GM12878 (cell line): ENCODE data around the gene KCTD6. TPM values are rescaled to one million over a fixed set of nuclear protein-coding genes. Genes with fewer than 3 reads are reported as not detected.
"Not testable (repeated sequence)": the region's sequence is repeated elsewhere in the genome, so short reads cannot be mapped to it uniquely, and the experiment has no call there.

Experiments used
- ATAC-seq: fragments of 200-7000 bp; cut with Tn5 transposase; 3 replicates; pipeline ENCODE4 v1.9.1; 2020; ENCODE audit warnings: mild to moderate bottlenecking, moderate library complexity
- BruUV-seq: library from RNA; stranded (reverse); fragments of 400-500 nt; replicated peaks from 2 replicates; lab custom pipeline; 2021; lab: Mats Ljungman, UMichigan
- CTCF ChIA-PET: fragments of 300-600 bp; sonication (Branson Sonifier 250); formaldehyde crosslinking; extraction: SDS; loops from one replicate; lab custom pipeline; 2021; ENCODE audit warnings: inconsistent platforms; lab: Yijun Ruan, JAX
- POLR2A ChIA-PET: fragments of 350-600 bp; formaldehyde crosslinking; extraction: SDS; loops from one replicate; lab custom pipeline; 2021; ENCODE audit warnings: inconsistent platforms; lab: Charles Lee
- RAD21 ChIA-PET: fragments of 300-600 bp; sonication (Branson Sonifier 250); formaldehyde crosslinking; loops from one replicate; lab custom pipeline; 2023; ENCODE audit warnings: antibody characterized with exemption; ENCODE audit not compliant: unreplicated experiment; lab: Charles Lee
- SMC1A ChIA-PET: fragments of 300-600 bp; sonication (Branson Sonifier 250); formaldehyde crosslinking; loops from one replicate; lab custom pipeline; 2023; ENCODE audit not compliant: unreplicated experiment, uncharacterized antibody; lab: Charles Lee
- DNase-seq: peaks from one replicate; pipeline ENCODE4 v3.0.0-alpha.2; 2011; ENCODE audit warnings: low read depth, low spot score
- FAIRE-seq: peaks from 3 replicates; lab custom pipeline; 2011; peaks lifted over from hg19 to GRCh38; lab: Jason Lieb, UNC
- H2AFZ ChIP-seq: 2 replicates; pipeline ENCODE4 v1.6.0; 2011; ENCODE audit warnings: low read depth, low read length, control low read depth; ENCODE audit not compliant: control insufficient read depth
- H3K27ac ChIP-seq: 2 replicates; pipeline ENCODE4 v1.5.1; 2011; ENCODE audit warnings: control low read depth; ENCODE audit not compliant: control insufficient read depth, insufficient read depth
- H3K27me3 ChIP-seq, 2 experiments: replicated peaks in 1 of 2; 2 replicates each; pipeline versions ENCODE4 v1.6.0 to v1.6.1; 2011; ENCODE audit warnings: low read length in 1 of 2; ENCODE audit not compliant: control insufficient read depth in 2 of 2, insufficient read depth in 2 of 2
- H3K36me3 ChIP-seq, 2 experiments: 2 replicates each; pipeline ENCODE4 v1.5.1; 2011; ENCODE audit warnings: low read length in 1 of 2; ENCODE audit not compliant: control insufficient read depth in 2 of 2, insufficient read depth in 2 of 2
- H3K4me1 ChIP-seq: 2 replicates; pipeline ENCODE4 v1.6.1; 2011; ENCODE audit warnings: mild to moderate bottlenecking, low read length, moderate library complexity, mixed read lengths; ENCODE audit not compliant: control insufficient read depth, insufficient read depth
- H3K4me2 ChIP-seq: 2 replicates; pipeline ENCODE4 v1.6.0; 2011; ENCODE audit warnings: control low read depth; ENCODE audit not compliant: control insufficient read depth, insufficient read depth
- H3K4me3 ChIP-seq: fragments of 200-600 bp; sonication (generic); 2 replicates; pipeline ENCODE4 v1.5.1; 2016
- H3K79me2 ChIP-seq: 2 replicates; pipeline ENCODE4 v1.6.0; 2011; ENCODE audit warnings: low read length; ENCODE audit not compliant: control insufficient read depth, insufficient read depth
- H3K9ac ChIP-seq: 2 replicates; pipeline ENCODE4 v1.8.0; 2011; ENCODE audit warnings: low read length, control low read depth, mixed read lengths; ENCODE audit not compliant: control insufficient read depth, insufficient read depth
- H3K9me3 ChIP-seq: replicated peaks from 3 replicates; pipeline ENCODE4 v1.5.1; 2011; ENCODE audit warnings: mild to moderate bottlenecking, low read length; ENCODE audit not compliant: control insufficient read depth, insufficient read depth
- H4K20me1 ChIP-seq: 2 replicates; pipeline ENCODE4 v1.6.0; 2011; ENCODE audit not compliant: control insufficient read depth, insufficient read depth
- ASH2L ChIP-seq: fragments of 300-600, 200-600 bp; sonication (generic); IDR thresholded peaks from 2 replicates; pipeline ENCODE4 v1.6.1; 2017; ENCODE audit warnings: low read depth, mild to moderate bottlenecking, borderline replicate concordance
- ATF7 ChIP-seq: fragments of 450-650 bp; IDR thresholded peaks from 2 replicates; pipeline ENCODE4 v1.6.1; 2016; ENCODE audit warnings: low read depth, mild to moderate bottlenecking
- EGR1 ChIP-seq, 2 experiments: IDR thresholded peaks; 1 replicate in 1 of 2; 2 replicates in 1 of 2; pipeline ENCODE4 v1.6.1; 2011 to 2012; ENCODE audit warnings: low read depth in 2 of 2, low read length in 2 of 2, borderline replicate concordance in 1 of 2, mild to moderate bottlenecking in 1 of 2, moderate library complexity in 1 of 2
- FOXM1 ChIP-seq: IDR thresholded peaks from 2 replicates; pipeline ENCODE4 v1.6.1; 2012; ENCODE audit warnings: low read depth, mild to moderate bottlenecking, inconsistent platforms, low read length, moderate library complexity
- KAT2A ChIP-seq: conservative IDR thresholded peaks from 2 replicates; pipeline ENCODE4 v1.6.1; 2011; ENCODE audit warnings: low read depth, low read length; ENCODE audit not compliant: control insufficient read depth
- POU2F2 ChIP-seq: IDR thresholded peaks from 3 replicates; pipeline ENCODE4 v1.6.1; 2011; ENCODE audit warnings: low read depth, mild to moderate bottlenecking, low read length, borderline replicate concordance
- TCF12 ChIP-seq: IDR thresholded peaks from 2 replicates; pipeline ENCODE4 v1.6.1; 2011; ENCODE audit warnings: low read depth, mild to moderate bottlenecking, low read length
- ZSCAN29 ChIP-seq: fragments of 450-650 bp; IDR thresholded peaks from 2 replicates; pipeline ENCODE4 v1.6.1; 2017; ENCODE audit warnings: mild to moderate bottlenecking, moderate library complexity
- WGBS: methylation state at CpG from one replicate; pipeline ENCODE4 v1.1.6; 2016; ENCODE audit warnings: low lambda C conversion rate; ENCODE audit not compliant: insufficient replicate concordance, insufficient coverage; ENCODE audit errors: missing lambda C conversion rate; 5-methylcytosine and 5-hydroxymethylcytosine counted together
- in situ Hi-C: fragments of 300-500 bp; cut with MboI; formaldehyde crosslinking; loops from 9 replicates; pipeline ENCODE4 v1.14.3; 2018; ENCODE audit warnings: mixed read lengths
- intact Hi-C: fragments of 100-400 bp; cut with micrococcal nuclease; formaldehyde crosslinking; loops from one replicate; pipeline ENCODE4 v1.14.2; 2022; ENCODE audit not compliant: unreplicated experiment
- polyA plus RNA-seq, 11 experiments: library from polyadenylated mRNA; depleted of rRNA in 4 of 11; unstranded in 6 of 11; stranded (reverse) in 5 of 11; fragments of >200 nt; fragmentation: Nextera tagmentation in 4 of 11; fragmentation: Illumina TruSeq in 1 of 11; extraction: Ambion mirVana in 4 of 11; extraction: Trizol in 1 of 11; gene quantifications; 1 replicate in 1 of 11; 2 replicates in 10 of 11; pipeline versions ENCODE4 v1.2.1 to v1.2.3, GENCODE V29; 2011 to 2016; ENCODE audit warnings: inconsistent platforms in 2 of 11, missing spikeins in 2 of 11, low read depth in 1 of 11
- total RNA-seq, 4 experiments: library from RNA; depleted of rRNA in 3 of 4; stranded (reverse); fragments of >200 nt in 3 of 4; fragmentation: Illumina TruSeq in 1 of 4; extraction: Trizol in 1 of 4; gene quantifications; 2 replicates each; pipeline versions ENCODE4 v1.2.1 to v1.2.3, GENCODE V29; 2013 to 2021
- TF ChIP-seq, protein P1 (sequence below): fragments of 150-350 bp; IDR thresholded peaks from 2 replicates; pipeline ENCODE4 v1.6.1; 2014; ENCODE audit warnings: mild to moderate bottlenecking, low read depth, low read length

KCTD6 gene
- total and polyA plus RNA-seq, 10 of the 15 experiments (the other 5 are each of a cell fraction or from before 2014, with no cell fraction given) = 5.2 to 10.7 (median 8.7) TPM

DNA sequence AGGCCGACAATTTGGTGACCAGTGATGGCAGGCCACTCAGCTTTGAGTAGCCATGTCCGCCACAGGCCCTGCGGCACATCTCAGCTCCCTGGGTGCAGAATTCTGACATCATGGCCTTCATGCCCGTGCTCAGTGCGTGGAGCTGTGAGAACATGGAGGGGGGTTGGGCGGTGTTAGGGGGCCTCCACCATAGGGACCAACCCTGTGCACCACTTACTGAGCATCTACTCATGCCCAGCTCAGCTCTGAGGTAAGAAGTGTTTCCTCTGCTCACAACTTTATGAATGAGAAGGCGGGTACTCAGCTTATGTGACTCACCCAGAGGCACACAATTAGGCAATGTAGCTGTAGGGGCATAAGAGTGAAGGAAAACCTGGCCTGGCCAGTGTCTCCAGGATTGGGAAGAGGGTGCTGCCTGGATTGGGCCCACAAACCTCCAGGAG lies 34.6 kb downstream of the KCTD6 start:
- Histone ChIP-seq H3K9ac (no peak overlapping the region), H2AFZ (no peak overlapping the region), H3K36me3 (no peaks in the 10 kb centered on the region), H3K4me1 (no peaks in the 10 kb centered on the region), H3K79me2 (no peaks in the 10 kb centered on the region), H3K9me3 (no peaks in the 10 kb centered on the region)
- ChIA-PET CTCF (interaction anchor here (0.5 to 4.5 kb wide), 4 partner anchors 33 to 219 kb away, joined by 3 to 25 read pairs (median 5); partner anchors contain the start of genes HTD2 and RPP14), RAD21 (interaction anchor here (1.0 to 1.2 kb wide), 2 partner anchors 16 to 35 kb away, joined by 3 to 4 read pairs; partner anchors contain the start of gene KCTD6), SMC1A (interaction anchor here (0.8 to 1.6 kb wide), 3 partner anchors 11 to 106 kb away, joined by 3 to 4 read pairs (median 3); no protein-coding TSS in a partner anchor)
- intact Hi-C loops = no loop called here
- DNase-seq (no peak), FAIRE-seq (no peak)
- TF ChIP-seq FOXM1 (no peak), KAT2A (no peak), TCF12 (no peak), POU2F2 (no peak), EGR1 (IDR thresholded peaks at IDR 0.05; ENCODE audit: borderline replicate concordance in 1 of 2, low read depth in 2 of 2, low read length in 2 of 2) (no peak), ATF7 (no peak), ASH2L (no peak), ZSCAN29 (no peak)
- TF ChIP-seq, protein P1, sequence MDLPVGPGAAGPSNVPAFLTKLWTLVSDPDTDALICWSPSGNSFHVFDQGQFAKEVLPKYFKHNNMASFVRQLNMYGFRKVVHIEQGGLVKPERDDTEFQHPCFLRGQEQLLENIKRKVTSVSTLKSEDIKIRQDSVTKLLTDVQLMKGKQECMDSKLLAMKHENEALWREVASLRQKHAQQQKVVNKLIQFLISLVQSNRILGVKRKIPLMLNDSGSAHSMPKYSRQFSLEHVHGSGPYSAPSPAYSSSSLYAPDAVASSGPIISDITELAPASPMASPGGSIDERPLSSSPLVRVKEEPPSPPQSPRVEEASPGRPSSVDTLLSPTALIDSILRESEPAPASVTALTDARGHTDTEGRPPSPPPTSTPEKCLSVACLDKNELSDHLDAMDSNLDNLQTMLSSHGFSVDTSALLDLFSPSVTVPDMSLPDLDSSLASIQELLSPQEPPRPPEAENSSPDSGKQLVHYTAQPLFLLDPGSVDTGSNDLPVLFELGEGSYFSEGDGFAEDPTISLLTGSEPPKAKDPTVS = no peak
- TF ChIP-seq, all 136 proteins: peak for 0
- Histone ChIP-seq H3K27ac (no peak overlapping the region), H3K4me2 (no peak overlapping the region), H3K27me3 (no peaks in the 10 kb centered on the region), H3K4me3 (no peak overlapping the region), H4K20me1 (no peaks in the 10 kb centered on the region)
- in situ Hi-C loops = no loop called here
- ATAC-seq = no peak
- 37% methylated on average over 7 of the region's 7 CpGs for WGBS
- POLR2A ChIA-PET = interaction anchor here (0.7 kb wide), 1 partner anchor 23 kb away, joined by 5 read pairs; no protein-coding TSS in a partner anchor
- no TSS peak for BruUV-seq

DNA sequence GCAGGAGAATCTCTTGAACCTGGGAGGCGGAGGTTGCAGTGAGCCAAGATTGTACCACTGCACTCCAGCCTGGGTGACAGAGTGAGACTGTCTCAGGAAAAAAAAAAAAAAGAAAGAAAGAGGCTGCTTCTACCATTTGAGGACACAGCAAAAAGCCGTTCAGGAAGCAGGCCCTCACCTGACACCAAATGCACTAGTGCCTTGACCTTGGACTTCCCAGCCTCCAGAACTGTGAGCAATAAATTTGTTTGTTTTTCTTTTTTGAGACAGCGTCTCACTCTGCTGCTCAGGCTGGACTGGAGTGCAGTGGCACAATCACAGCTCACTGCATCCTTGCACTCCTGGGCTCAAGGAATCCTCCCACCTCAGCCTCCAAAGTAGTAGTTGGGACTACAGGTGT lies 35.5 kb downstream of the KCTD6 start:
- H3K9ac ChIP-seq, H3K36me3 ChIP-seq, DNase-seq, FAIRE-seq, BruUV-seq, ATAC-seq, intact Hi-C loops, H2AFZ ChIP-seq, H3K79me2 ChIP-seq, H3K4me1 ChIP-seq, H3K9me3 ChIP-seq, in situ Hi-C loops, H4K20me1 ChIP-seq, H3K27ac ChIP-seq, H3K4me3 ChIP-seq, H3K4me2 ChIP-seq, H3K27me3 ChIP-seq: not testable (repeated sequence)
- CTCF ChIA-PET = interaction anchor here (2.2 to 4.5 kb wide), 3 partner anchors 34 to 220 kb away, joined by 7 to 25 read pairs (median 10); partner anchors contain the start of genes HTD2 and RPP14
- POLR2A ChIA-PET = interaction anchor here (0.7 kb wide), 1 partner anchor 24 kb away, joined by 5 read pairs; no protein-coding TSS in a partner anchor
- RAD21 ChIA-PET = interaction anchor here (1.2 kb wide), 1 partner anchor 16 kb away, joined by 4 read pairs; no protein-coding TSS in a partner anchor
- WGBS = 47% methylated on average over 3 of the region's 3 CpGs
- SMC1A ChIA-PET = interaction anchor here (1.2 to 1.6 kb wide), 2 partner anchors 36 to 177 kb away, joined by 3 read pairs; no protein-coding TSS in a partner anchor
